HepG2 (cell line): ENCODE measurements around the gene OBI1.

Experiments
- CREB1 ChIP-seq, 2 experiments: fragments of 450-650 bp in 1 of 2; IDR thresholded peaks; 2 replicates each; pipeline ENCODE4 v1.6.1; 2016 to 2017; ENCODE audit warnings: control low read depth in 1 of 2, mild to moderate bottlenecking in 1 of 2, missing compliant biosample characterization in 1 of 2, missing genetic modification characterization in 1 of 2
- EZH2 ChIP-seq: conservative IDR thresholded peaks from 2 replicates; pipeline ENCODE4 v1.6.1; 2012; ENCODE audit warnings: mild to moderate bottlenecking, low read depth, low read length, moderate library complexity
- FOXO1 ChIP-seq: sonication (generic); formaldehyde crosslinking; IDR thresholded peaks from 2 replicates; pipeline ENCODE4 v1.4.0; 2020; ENCODE audit warnings: missing genetic modification reagents
- GABPB1 ChIP-seq: IDR thresholded peaks from 2 replicates; pipeline ENCODE4 v1.6.1; 2016; ENCODE audit warnings: mild to moderate bottlenecking, missing genetic modification reagents, moderate library complexity, missing compliant biosample characterization
- MAZ ChIP-seq, 2 experiments: sonication (generic) in 1 of 2; formaldehyde crosslinking in 1 of 2; IDR thresholded peaks; 2 replicates each; pipeline versions ENCODE4 v1.5.0 to v1.6.1; 2012 to 2020; ENCODE audit warnings: low read depth in 2 of 2, mild to moderate bottlenecking in 2 of 2, borderline replicate concordance in 1 of 2, improper control_type of control experiment in 1 of 2, low read length in 1 of 2, missing genetic modification reagents in 1 of 2, moderate library complexity in 1 of 2
- POLR2A ChIP-seq, 2 experiments: IDR thresholded peaks; 2 replicates each; pipeline ENCODE4 v1.6.1; 2011; ENCODE audit warnings: low read depth in 2 of 2, low read length in 2 of 2, mild to moderate bottlenecking in 1 of 2, moderate library complexity in 1 of 2; ENCODE audit not compliant: insufficient read depth in 1 of 2
- RARA ChIP-seq: IDR thresholded peaks from 2 replicates; pipeline ENCODE4 v1.6.1; 2016; ENCODE audit warnings: missing genetic modification reagents, missing compliant biosample characterization
- ZNF543 ChIP-seq: sonication (generic); formaldehyde crosslinking; IDR thresholded peaks from 2 replicates; pipeline ENCODE4 v1.4.0; 2020; ENCODE audit warnings: mild to moderate bottlenecking, missing genetic modification reagents
- TF ChIP-seq, protein P1 (sequence below): sonication (generic); formaldehyde crosslinking; IDR thresholded peaks from 2 replicates; pipeline ENCODE4 v1.5.0; 2020; ENCODE audit warnings: mild to moderate bottlenecking, missing genetic modification reagents, moderate library complexity

DNA sequence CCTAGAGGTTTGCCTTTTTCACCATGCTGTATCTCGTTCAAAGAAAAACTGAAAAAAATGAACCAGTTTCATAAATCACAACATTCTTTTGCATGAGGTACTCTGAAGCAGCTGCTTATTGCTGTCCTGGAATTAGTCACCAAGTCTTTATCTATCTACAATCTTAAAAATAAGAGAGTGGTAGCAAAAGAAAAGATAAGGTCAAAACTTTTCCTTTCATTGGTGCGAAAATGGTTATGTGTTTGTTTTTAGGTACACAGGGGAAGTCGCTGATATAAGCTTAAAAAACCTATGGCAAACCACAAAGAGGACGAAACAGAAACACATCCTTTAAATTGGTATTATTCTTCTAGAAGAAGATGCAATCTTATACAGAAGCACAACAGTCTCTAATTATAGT, 20.7 kb downstream of the OBI1 start:
- TF ChIP-seq EZH2, result no peak
- TF ChIP-seq ZNF543 (CRISPR knock-in tag), result no peak
- TF ChIP-seq MAZ (IDR thresholded peaks at IDR 0.05; ENCODE audit: borderline replicate concordance, low read depth, low read length), result no peak
- TF ChIP-seq MAZ (CRISPR knock-in tag; IDR thresholded peaks at IDR 0.05; ENCODE audit: low read depth), result no peak
- TF ChIP-seq FOXO1 (CRISPR knock-in tag), result no peak
- no peak for TF ChIP-seq RARA
- TF ChIP-seq CREB1 (IDR thresholded peaks at IDR 0.05), result no peak
- no peak for TF ChIP-seq CREB1 (CRISPR knock-in tag; IDR thresholded peaks at IDR 0.05)
- TF ChIP-seq GABPB1, result no peak
- no peak for TF ChIP-seq POLR2A (IDR thresholded peaks at IDR 0.05; ENCODE audit: insufficient read depth in 1 of 2, low read depth in 2 of 2, low read length in 2 of 2)
- TF ChIP-seq, protein P1, sequence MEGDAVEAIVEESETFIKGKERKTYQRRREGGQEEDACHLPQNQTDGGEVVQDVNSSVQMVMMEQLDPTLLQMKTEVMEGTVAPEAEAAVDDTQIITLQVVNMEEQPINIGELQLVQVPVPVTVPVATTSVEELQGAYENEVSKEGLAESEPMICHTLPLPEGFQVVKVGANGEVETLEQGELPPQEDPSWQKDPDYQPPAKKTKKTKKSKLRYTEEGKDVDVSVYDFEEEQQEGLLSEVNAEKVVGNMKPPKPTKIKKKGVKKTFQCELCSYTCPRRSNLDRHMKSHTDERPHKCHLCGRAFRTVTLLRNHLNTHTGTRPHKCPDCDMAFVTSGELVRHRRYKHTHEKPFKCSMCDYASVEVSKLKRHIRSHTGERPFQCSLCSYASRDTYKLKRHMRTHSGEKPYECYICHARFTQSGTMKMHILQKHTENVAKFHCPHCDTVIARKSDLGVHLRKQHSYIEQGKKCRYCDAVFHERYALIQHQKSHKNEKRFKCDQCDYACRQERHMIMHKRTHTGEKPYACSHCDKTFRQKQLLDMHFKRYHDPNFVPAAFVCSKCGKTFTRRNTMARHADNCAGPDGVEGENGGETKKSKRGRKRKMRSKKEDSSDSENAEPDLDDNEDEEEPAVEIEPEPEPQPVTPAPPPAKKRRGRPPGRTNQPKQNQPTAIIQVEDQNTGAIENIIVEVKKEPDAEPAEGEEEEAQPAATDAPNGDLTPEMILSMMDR (CRISPR knock-in tag), result no peak
